Ascending aorta (tissue), 2 donors: ENCODE measurements around the gene NFASC. TPM values are rescaled to one million over a fixed set of nuclear protein-coding genes. Genes with fewer than 3 reads are reported as not detected.

Experiments used
- DNase-seq, 2 donors: peaks; one replicate each; pipeline ENCODE4 v3.0.0-alpha.2; 2019; ENCODE audit warnings: low spot score in 2 of 2
- H3K27ac ChIP-seq, 2 donors: fragments of 200-600 bp; sonication (generic); one replicate each; pipeline ENCODE4 v1.5.1; 2016 to 2017; ENCODE audit warnings: mild to moderate bottlenecking in 1 of 2
- H3K27me3 ChIP-seq: fragments of 200-600 bp; sonication (generic); one replicate; pipeline ENCODE4 v1.5.1; 2017
- H3K36me3 ChIP-seq, 2 donors: fragments of 200-600 bp; sonication (generic); one replicate each; pipeline ENCODE4 v1.5.1; 2016
- H3K4me1 ChIP-seq, 2 donors: fragments of 200-600 bp; sonication (generic); one replicate each; pipeline ENCODE4 v1.5.1; 2016 to 2017; ENCODE audit warnings: mild to moderate bottlenecking in 1 of 2
- H3K4me3 ChIP-seq, 2 donors: fragments of 200-600 bp; sonication (generic); one replicate each; pipeline ENCODE4 v1.5.1; 2016 to 2017; ENCODE audit warnings: mild to moderate bottlenecking in 1 of 2
- H3K9me3 ChIP-seq, 2 donors: fragments of 200-600 bp; sonication (generic); one replicate each; pipeline ENCODE4 v1.5.1; 2016
- intact Hi-C: fragments of 100-400 bp; cut with DNase I; formaldehyde crosslinking; loops from one replicate; pipeline ENCODE4 v1.15.1; 2023
- total RNA-seq: library from RNA; depleted of rRNA; stranded (reverse); fragments of >200 nt; gene quantifications from one replicate; pipeline ENCODE4 v1.1.0, GENCODE V29; 2016
- TF ChIP-seq, protein P1 (sequence below), 3 experiments: fragments of 200-600 bp in 2 of 3; fragments of 450-650 bp in 1 of 3; sonication (generic) in 2 of 3; IDR thresholded peaks; one replicate each; pipeline ENCODE4 v1.5.1; 2016 to 2019; ENCODE audit warnings: antibody characterized with exemption in 3 of 3, mild to moderate bottlenecking in 1 of 3, moderate library complexity in 1 of 3

The NFASC gene
- total RNA-seq, 1 donor from 2014 or later = 44.0 TPM

DNA sequence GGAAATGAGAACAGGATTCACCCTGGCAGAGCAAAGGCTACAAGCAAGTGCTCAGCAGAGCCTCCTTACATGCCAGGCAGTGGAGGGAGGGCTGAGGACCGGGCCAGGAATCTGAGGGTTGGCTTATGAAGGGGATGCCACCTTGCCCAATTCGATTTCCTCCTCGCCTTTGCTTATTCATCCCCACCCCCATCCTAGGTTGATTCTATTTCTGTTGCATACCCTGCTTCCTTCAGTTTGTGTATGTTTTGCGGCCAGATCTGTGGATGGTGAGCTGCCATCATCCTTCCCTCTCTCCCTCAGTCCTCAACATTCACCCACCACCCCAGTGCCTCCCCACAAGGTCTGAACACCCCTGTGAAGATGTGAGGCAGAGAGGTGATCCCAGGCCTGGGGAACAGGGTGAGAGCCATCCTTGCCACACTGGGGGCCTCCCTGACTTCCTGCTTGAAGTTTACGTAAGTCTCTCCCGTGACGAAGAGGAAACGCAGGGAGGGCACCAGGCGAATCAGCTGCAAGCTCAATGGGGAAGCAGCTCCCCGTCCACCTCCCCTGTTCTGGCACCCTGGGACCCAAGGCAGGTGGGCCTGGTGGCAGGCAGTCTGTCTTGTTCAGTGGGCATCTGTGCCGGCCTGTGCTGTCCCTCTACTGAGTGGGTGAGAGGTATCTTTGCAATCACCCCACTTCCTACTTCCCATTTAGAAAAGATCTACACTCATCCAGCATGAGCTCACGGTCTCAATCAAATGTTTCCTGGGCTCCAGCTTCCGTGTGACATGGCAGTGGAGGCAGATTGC is 121.7 kb downstream of the NFASC start:
- H3K4me1 ChIP-seq = no peaks in the 10 kb centered on the region
- no peak overlapping the region for H3K27ac ChIP-seq
- no peaks in the 10 kb centered on the region for H3K27me3 ChIP-seq
- intact Hi-C loops = no loop called here
- H3K36me3 ChIP-seq = peaks cover 0 to 4% of the 10 kb centered on the region in 2 donors
- H3K9me3 ChIP-seq = no peaks in the 10 kb centered on the region
- TF ChIP-seq, protein P1, sequence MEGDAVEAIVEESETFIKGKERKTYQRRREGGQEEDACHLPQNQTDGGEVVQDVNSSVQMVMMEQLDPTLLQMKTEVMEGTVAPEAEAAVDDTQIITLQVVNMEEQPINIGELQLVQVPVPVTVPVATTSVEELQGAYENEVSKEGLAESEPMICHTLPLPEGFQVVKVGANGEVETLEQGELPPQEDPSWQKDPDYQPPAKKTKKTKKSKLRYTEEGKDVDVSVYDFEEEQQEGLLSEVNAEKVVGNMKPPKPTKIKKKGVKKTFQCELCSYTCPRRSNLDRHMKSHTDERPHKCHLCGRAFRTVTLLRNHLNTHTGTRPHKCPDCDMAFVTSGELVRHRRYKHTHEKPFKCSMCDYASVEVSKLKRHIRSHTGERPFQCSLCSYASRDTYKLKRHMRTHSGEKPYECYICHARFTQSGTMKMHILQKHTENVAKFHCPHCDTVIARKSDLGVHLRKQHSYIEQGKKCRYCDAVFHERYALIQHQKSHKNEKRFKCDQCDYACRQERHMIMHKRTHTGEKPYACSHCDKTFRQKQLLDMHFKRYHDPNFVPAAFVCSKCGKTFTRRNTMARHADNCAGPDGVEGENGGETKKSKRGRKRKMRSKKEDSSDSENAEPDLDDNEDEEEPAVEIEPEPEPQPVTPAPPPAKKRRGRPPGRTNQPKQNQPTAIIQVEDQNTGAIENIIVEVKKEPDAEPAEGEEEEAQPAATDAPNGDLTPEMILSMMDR (IDR thresholded peaks at IDR 0.05) = no peak
- DNase-seq = no peak
- H3K4me3 ChIP-seq = no peak overlapping the region

DNA sequence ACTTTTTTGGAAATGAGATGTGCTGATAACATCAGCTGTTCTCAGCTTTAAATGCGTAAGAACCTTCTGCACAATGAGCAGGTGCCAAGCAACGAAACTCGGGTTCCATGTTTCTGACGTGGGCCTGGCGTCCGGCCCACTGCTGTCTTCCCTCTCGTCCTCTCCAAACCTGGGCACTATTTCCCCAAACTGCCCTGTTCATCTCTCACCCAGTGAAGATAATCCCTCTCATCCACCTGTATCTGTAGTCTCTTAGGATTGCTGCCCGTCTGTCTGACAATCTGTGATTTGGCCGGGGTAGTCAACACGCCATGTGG is 122.3 kb downstream of the NFASC start:
- H3K36me3 ChIP-seq = no peaks in the 10 kb centered on the region
- no peaks in the 10 kb centered on the region for H3K9me3 ChIP-seq
- intact Hi-C loops = no loop called here
- H3K27ac ChIP-seq = no peak overlapping the region
- H3K4me3 ChIP-seq = no peak overlapping the region
- TF ChIP-seq, protein P1 (IDR thresholded peaks at IDR 0.05) = no peak
- no peaks in the 10 kb centered on the region for H3K27me3 ChIP-seq
- no peaks in the 10 kb centered on the region for H3K4me1 ChIP-seq
- DNase-seq = no peak

DNA sequence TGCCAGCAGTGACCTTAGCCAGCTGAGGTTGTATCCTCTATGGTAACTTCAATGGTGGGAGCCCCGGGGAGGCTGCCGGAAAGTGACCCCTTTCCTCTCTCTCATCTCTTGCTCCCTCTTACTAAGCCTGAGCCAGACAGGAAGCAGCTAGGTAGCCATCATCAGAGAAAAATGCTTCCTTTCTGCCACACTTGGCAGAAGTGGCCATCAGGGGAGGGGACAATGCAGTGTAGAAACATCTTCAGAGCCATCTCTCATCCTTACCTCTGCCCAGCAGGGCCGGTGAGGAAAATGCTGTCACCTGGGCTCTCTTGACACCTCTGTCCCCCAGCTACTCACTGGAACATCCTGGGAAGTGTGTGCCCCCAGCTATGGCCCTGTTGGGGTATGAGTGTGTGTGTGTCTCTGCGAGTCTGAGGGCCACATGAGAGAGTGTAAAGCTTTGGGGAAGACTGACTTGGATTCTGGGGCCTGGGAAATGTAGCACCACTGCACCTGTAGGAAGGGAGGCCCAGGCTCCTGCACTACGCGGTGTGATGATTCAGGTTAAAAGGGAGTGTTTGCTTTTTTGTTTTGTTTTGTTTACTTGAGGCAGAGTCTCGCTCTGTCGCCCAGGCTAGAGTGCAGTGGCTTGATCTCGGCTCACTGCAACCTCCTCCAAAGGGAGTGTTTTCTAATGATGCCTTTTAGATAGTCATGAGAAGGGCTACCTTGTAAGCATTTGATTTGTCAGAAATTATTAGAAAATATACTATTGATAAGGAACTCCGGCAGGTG is 123.6 kb downstream of the NFASC start:
- Histone ChIP-seq H3K4me1 (no peaks in the 10 kb centered on the region), H3K4me3 (no peak overlapping the region), H3K36me3 (no peaks in the 10 kb centered on the region), H3K27me3 (no peaks in the 10 kb centered on the region), H3K9me3 (no peaks in the 10 kb centered on the region), H3K27ac (no peak overlapping the region)
- TF ChIP-seq, protein P1 (IDR thresholded peaks at IDR 0.05) = no peak
- intact Hi-C loops = no loop called here
- DNase-seq = no peak

DNA sequence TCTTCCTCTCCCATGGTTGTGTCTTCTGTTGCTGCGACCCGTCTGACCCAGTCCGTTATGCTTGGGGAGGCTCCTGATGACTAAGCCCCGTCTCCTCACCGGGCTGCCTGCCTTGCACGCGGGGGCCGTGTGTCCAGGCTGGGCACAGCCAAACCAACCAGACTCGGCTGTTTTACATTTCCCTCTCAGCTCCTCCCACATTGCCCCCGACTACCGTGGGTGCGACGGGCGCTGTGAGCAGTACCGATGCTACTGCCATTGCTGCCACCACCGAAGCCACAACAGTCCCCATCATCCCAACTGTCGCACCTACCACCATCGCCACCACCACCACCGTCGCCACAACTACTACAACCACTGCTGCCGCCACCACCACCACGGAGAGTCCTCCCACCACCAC is 126.3 kb downstream of the NFASC start:
- Histone ChIP-seq H3K36me3 (no peaks in the 10 kb centered on the region), H3K4me1 (no peaks in the 10 kb centered on the region), H3K27me3 (no peaks in the 10 kb centered on the region), H3K9me3 (no peaks in the 10 kb centered on the region), H3K27ac (no peak overlapping the region), H3K4me3 (no peak overlapping the region)
- no peak for DNase-seq
- intact Hi-C loops = no loop called here
- TF ChIP-seq, protein P1 (IDR thresholded peaks at IDR 0.05) = no peak

DNA sequence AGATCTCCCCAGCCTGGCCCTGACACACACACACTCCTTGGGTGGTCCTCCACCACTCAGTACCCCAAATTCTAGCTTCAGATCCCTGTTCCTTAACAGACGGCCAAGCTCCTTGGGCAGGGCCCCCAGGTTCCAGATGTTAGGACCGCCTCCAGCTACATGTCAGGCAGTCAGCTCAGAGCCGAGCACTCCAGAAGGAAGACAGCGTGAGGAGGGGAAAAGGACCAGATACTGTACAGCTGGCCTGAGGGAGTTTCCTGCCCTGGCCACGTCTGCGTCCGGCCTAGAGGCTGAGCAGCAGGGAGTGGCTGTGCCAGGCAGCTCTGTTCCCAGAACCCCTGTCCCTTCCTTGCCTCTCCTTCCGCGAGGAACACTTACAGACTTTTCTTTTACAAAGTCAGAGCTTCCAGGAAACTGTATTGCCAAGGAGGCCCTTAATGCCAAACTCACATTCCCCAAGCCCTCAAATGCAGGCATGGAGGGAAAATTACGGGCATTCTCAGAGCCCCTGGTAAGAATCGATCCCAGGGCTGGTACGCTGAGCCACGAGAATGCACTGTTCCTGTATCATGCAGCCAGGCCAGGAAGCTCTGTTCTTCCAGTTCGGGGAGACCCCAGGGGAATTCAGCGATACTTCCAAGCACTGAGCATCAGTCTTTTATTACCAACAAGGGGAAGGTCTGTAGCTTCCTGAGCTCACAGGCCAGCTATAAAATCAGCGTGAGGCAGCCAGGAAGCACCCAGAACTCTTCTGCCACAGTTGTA is 127.1 kb downstream of the NFASC start:
- DNase-seq = no peak
- H3K27me3 ChIP-seq = no peaks in the 10 kb centered on the region
- no peaks in the 10 kb centered on the region for H3K36me3 ChIP-seq
- no peaks in the 10 kb centered on the region for H3K9me3 ChIP-seq
- no peak overlapping the region for H3K4me3 ChIP-seq
- no peaks in the 10 kb centered on the region for H3K4me1 ChIP-seq
- TF ChIP-seq, protein P1 (IDR thresholded peaks at IDR 0.05) = no peak
- no peak overlapping the region for H3K27ac ChIP-seq
- intact Hi-C loops = no loop called here
